ENCODE measurements around the gene PLPP4.

DNA sequence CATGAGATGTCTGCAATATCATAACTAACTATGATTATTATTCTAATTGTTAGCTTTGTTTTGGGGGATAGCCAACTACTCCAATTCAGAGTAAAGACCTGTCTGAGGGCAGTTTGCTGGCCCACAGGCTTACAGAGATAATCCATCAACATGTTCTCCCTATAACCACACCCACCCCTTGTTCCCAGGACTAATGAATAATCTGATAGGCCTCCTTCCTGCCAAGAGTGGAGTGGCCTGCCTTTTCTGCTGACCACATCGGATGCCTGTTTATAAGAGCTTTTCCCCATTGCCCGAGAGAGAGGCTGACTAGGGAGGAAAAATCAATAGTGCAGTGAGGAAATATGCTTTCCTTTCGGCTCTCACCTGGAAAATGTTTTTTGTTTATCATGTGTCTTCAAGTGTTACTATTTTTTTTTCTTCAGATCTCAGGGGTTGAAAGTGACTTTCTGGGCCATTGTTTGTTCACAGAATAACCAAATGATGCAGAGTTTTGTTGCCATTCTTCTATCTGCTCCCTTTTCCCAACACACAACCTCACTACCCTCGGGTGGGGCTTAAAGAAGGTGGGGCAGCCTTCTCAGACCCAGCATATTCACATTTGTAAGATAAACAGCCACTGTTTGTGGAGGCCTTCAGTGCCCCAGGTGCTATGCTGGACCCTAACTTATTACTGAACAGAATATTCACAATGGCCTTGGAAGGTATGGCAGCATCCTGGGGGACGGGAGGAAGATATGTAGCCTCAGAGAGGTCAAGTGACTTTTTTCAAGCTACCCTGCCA, 38.4 kb downstream of the PLPP4 start:
- TF ChIP-seq CTCF (IDR thresholded peaks at IDR 0.05) = no peak
- TF ChIP-seq POLR2A (IDR thresholded peaks at IDR 0.05) = no peak
